ENCODE data around the gene GRM5.

GRCh38 chr11:88533001-88533400 is 532.8 kb downstream of the GRM5 start:
- TF ChIP-seq EZH2 (IDR thresholded peaks at IDR 0.05; ENCODE audit: low read depth) (no peak), CTCF (conservative IDR thresholded peaks at IDR 0.05) (no peak)

All from PC-9 (cell line).